CD4-positive, alpha-beta T cell (primary cell): ENCODE measurements around the gene PLEK2. TPM values are rescaled to one million over a fixed set of nuclear protein-coding genes. Genes with fewer than 3 reads are reported as not detected.

Experiments
- ATAC-seq: fragments of 200-7000 bp; cut with Tn5 transposase; one replicate; pipeline ENCODE4 v1.10.0; 2022; ENCODE audit warnings: mild to moderate bottlenecking; ENCODE audit not compliant: poor library complexity
- CTCF ChIA-PET: fragments of 350-600 bp; sonication (Branson Sonifier 250); formaldehyde crosslinking; loops from one replicate; lab custom pipeline; 2021; ENCODE audit warnings: antibody characterized with exemption, inconsistent platforms; lab: Charles Lee
- POLR2A ChIA-PET: fragments of 350-600 bp; sonication (Branson Sonifier 250); formaldehyde crosslinking; loops from one replicate; lab custom pipeline; 2021; ENCODE audit warnings: antibody characterized with exemption, inconsistent platforms; lab: Charles Lee
- DNase-seq, 14 experiments: peaks; one replicate each; pipeline ENCODE4 v3.0.0-alpha.2; 2013 to 2020; ENCODE audit warnings: mixed read lengths in 2 of 14
- H3K27ac ChIP-seq, 2 donors: one replicate each; pipeline versions ENCODE4 v1.5.1 to v1.7.0; 2013; ENCODE audit warnings: low read length in 2 of 2, low read depth in 1 of 2, mild to moderate bottlenecking in 1 of 2
- H3K27me3 ChIP-seq, 2 experiments: 1 replicate in 1 of 2; 2 replicates in 1 of 2; pipeline versions ENCODE4 v1.6.1 to v1.7.0; 2013; ENCODE audit warnings: low read length in 2 of 2, control low read depth in 1 of 2, mild to moderate bottlenecking in 1 of 2, moderate library complexity in 1 of 2; ENCODE audit not compliant: insufficient read depth in 2 of 2, control insufficient read depth in 1 of 2
- H3K36me3 ChIP-seq: one replicate; pipeline ENCODE4 v1.6.1; 2013; ENCODE audit warnings: low read length, control low read depth; ENCODE audit not compliant: insufficient read depth
- H3K4me1 ChIP-seq: one replicate; pipeline ENCODE4 v1.6.1; 2013; ENCODE audit warnings: low read length, control low read depth; ENCODE audit not compliant: insufficient read depth
- H3K4me3 ChIP-seq: one replicate; pipeline ENCODE4 v1.5.1; 2013; ENCODE audit warnings: mild to moderate bottlenecking, low read length, moderate library complexity
- H3K9me3 ChIP-seq, 2 experiments: 1 replicate in 1 of 2; 2 replicates in 1 of 2; pipeline versions ENCODE4 v1.6.1 to v1.7.0; 2013; ENCODE audit warnings: low read length in 2 of 2, mild to moderate bottlenecking in 2 of 2, control low read depth in 1 of 2, moderate library complexity in 1 of 2; ENCODE audit not compliant: control insufficient read depth in 1 of 2, insufficient read depth in 1 of 2
- H3K27ac Mint-ChIP-seq: one replicate; pipeline ENCODE4 v1.8.0; 2020; ENCODE audit warnings: mixed read lengths
- H3K27me3 Mint-ChIP-seq: one replicate; pipeline ENCODE4 v1.8.0; 2021; ENCODE audit warnings: mixed read lengths
- H3K36me3 Mint-ChIP-seq: one replicate; pipeline ENCODE4 v1.8.0; 2021; ENCODE audit warnings: low read depth, mixed read lengths
- H3K4me1 Mint-ChIP-seq: one replicate; pipeline ENCODE4 v1.8.0; 2021; ENCODE audit warnings: low read depth, mixed read lengths
- H3K4me3 Mint-ChIP-seq: one replicate; pipeline ENCODE4 v1.8.0; 2020; ENCODE audit warnings: mild to moderate bottlenecking, mixed read lengths
- H3K9me3 Mint-ChIP-seq: one replicate; pipeline ENCODE4 v1.8.0; 2020; ENCODE audit warnings: mixed read lengths
- intact Hi-C, 2 experiments: fragments of 100-400 bp; cut with DNase I in 1 of 2; cut with micrococcal nuclease in 1 of 2; formaldehyde crosslinking; loops; one replicate each; pipeline versions ENCODE4 v1.15.1 to v1.9.0; 2023 to 2025; cut with DNase I, micrococcal nuclease
- total RNA-seq, 174 experiments: library from RNA in 2 of 174; stranded (reverse) in 2 of 174; gene quantifications; one replicate each; pipeline ENCODE4 v1.2.3 and lab custom pipeline; 2021 to 2026
- TF ChIP-seq, protein P1 (sequence below): fragments of 200-600 bp; IDR thresholded peaks from one replicate; pipeline ENCODE4 v1.8.0; 2022; ENCODE audit warnings: antibody characterized with exemption, mild to moderate bottlenecking

The PLEK2 gene
- total RNA-seq, 2 experiments from 2014 or later = 1.3 to 1.4 TPM

DNA sequence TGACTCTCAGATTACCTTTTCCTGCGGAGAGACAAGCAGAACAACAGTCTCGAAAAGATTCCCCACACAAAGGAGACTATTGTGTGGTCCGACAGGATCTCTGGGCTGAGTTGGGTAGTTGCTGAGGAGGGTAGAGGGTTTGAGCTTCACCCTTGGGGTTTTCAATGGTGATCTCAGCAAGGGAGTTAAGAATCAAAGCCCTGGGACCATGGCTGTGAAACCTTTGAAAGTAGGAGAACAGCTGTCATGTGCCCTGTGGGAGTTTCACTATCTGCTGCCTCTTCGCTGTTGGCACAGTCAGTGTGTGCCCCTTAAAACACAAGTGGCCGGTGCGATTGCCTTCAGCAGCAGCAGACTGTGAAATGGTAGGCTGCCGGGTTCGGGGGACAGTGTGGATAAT is 14.2 kb upstream of the PLEK2 start:
- Histone ChIP-seq H3K27ac (no peak overlapping the region), H3K36me3 (no peaks in the 10 kb centered on the region), H3K4me3 (no peak overlapping the region), H3K9me3 (no peaks in the 10 kb centered on the region), H3K27me3 (peaks cover 0 to 9% of the 10 kb centered on the region in 2 experiments), H3K4me1 (peaks cover 5% of the 10 kb centered on the region)
- Mint-ChIP-seq H3K27ac (no peak overlapping the region), H3K36me3 (no peaks in the 10 kb centered on the region), H3K27me3 (peaks cover 20% of the 10 kb centered on the region), H3K9me3 (no peaks in the 10 kb centered on the region), H3K4me1 (no peaks in the 10 kb centered on the region), H3K4me3 (no peak overlapping the region)
- TF ChIP-seq, protein P1, sequence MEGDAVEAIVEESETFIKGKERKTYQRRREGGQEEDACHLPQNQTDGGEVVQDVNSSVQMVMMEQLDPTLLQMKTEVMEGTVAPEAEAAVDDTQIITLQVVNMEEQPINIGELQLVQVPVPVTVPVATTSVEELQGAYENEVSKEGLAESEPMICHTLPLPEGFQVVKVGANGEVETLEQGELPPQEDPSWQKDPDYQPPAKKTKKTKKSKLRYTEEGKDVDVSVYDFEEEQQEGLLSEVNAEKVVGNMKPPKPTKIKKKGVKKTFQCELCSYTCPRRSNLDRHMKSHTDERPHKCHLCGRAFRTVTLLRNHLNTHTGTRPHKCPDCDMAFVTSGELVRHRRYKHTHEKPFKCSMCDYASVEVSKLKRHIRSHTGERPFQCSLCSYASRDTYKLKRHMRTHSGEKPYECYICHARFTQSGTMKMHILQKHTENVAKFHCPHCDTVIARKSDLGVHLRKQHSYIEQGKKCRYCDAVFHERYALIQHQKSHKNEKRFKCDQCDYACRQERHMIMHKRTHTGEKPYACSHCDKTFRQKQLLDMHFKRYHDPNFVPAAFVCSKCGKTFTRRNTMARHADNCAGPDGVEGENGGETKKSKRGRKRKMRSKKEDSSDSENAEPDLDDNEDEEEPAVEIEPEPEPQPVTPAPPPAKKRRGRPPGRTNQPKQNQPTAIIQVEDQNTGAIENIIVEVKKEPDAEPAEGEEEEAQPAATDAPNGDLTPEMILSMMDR = no peak
- ATAC-seq = no peak
- ChIA-PET POLR2A (interaction anchor here (2.6 kb wide), 1 partner anchor 145 kb away, joined by 16 read pairs; no protein-coding TSS in a partner anchor), CTCF (interaction anchor here (0.7 to 4.4 kb wide), 4 partner anchors 16 to 286 kb away, joined by 3 to 51 read pairs (median 9); no protein-coding TSS in a partner anchor)
- no peak for DNase-seq
- intact Hi-C loops = loop anchor here in 1 of 2 experiments (2.0 to 5.0 kb wide), 2 partner anchors 241 to 279 kb away; no protein-coding TSS in a partner anchor

DNA sequence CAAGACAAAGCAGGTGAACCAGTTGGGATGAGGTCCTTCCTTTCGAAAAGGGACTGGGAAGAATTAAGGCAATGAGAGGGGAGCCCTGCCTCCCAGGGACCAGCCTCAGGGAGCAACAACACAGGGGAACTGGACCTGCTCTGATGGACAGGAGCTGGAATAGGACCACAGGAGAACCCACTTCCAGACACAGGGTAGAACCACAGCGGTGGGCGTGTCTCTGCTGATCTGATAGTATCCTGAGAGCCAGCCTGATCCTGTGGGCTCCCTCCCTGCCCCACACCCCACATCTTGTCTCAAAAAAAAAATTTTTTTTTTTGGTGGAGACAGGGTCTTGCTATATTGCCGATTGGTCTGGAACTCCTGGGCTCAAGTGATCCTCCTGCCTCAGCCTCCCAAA is 13.6 kb upstream of the PLEK2 start:
- Histone ChIP-seq H3K9me3 (no peaks in the 10 kb centered on the region), H3K27me3 (peaks cover 0 to 9% of the 10 kb centered on the region in 2 experiments), H3K4me3 (no peak overlapping the region), H3K36me3 (no peaks in the 10 kb centered on the region), H3K27ac (no peak overlapping the region), H3K4me1 (peaks cover 5% of the 10 kb centered on the region)
- TF ChIP-seq, protein P1 = no peak
- Mint-ChIP-seq H3K4me3 (no peak overlapping the region), H3K27me3 (peaks cover 20% of the 10 kb centered on the region), H3K27ac (no peak overlapping the region), H3K36me3 (no peaks in the 10 kb centered on the region), H3K4me1 (no peaks in the 10 kb centered on the region), H3K9me3 (no peaks in the 10 kb centered on the region)
- intact Hi-C loops = loop anchor here in 1 of 2 experiments (2.0 to 5.0 kb wide), 2 partner anchors 242 to 279 kb away; no protein-coding TSS in a partner anchor
- ATAC-seq = no peak
- CTCF ChIA-PET = interaction anchor here (3.2 to 4.4 kb wide), 2 partner anchors 146 to 279 kb away, joined by 15 to 51 read pairs; no protein-coding TSS in a partner anchor
- DNase-seq = no peak
- POLR2A ChIA-PET = no interaction called here

DNA sequence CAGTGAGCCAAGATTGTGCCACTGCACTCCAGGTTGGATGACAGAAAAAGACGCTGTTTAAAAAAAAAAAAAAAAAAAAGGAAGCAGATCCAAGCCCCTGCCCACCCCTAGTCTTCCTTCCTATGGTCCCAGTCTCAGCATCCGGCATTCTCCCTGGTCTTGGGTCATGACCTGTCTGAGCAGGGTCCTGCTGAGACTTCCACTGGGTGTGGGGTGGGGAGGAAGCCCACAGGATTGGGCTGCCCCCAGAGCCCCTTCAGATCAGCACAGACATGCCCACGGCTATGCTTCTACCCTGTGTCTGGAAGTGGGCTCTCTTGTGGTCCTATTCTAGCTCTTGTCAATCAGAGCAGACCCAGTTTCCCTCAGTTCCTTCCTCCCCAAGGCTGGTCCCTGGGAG is 12.6 kb upstream of the PLEK2 start:
- ChIA-PET CTCF (interaction anchor here (4.4 kb wide), 1 partner anchor 147 kb away, joined by 51 read pairs; no protein-coding TSS in a partner anchor), POLR2A (interaction anchor here (0.6 kb wide), 1 partner anchor 861 kb away, joined by 3 read pairs; no protein-coding TSS in a partner anchor)
- TF ChIP-seq, protein P1 = no peak
- no peak for ATAC-seq
- no peak overlapping the region for H3K27ac Mint-ChIP-seq
- Histone ChIP-seq H3K4me1 (peaks cover 5% of the 10 kb centered on the region), H3K36me3 (no peaks in the 10 kb centered on the region), H3K4me3 (no peak overlapping the region), H3K27me3 (peaks cover 0 to 9% of the 10 kb centered on the region in 2 experiments), H3K27ac (no peak overlapping the region), H3K9me3 (no peaks in the 10 kb centered on the region)
- no peaks in the 10 kb centered on the region for H3K9me3 Mint-ChIP-seq
- H3K36me3 Mint-ChIP-seq = no peaks in the 10 kb centered on the region
- no peaks in the 10 kb centered on the region for H3K4me1 Mint-ChIP-seq
- H3K27me3 Mint-ChIP-seq = peaks cover 20% of the 10 kb centered on the region
- H3K4me3 Mint-ChIP-seq = no peak overlapping the region
- no peak for DNase-seq
- intact Hi-C loops = no loop called here
